GM19043 (cell line): ENCODE data around the gene C5orf34.
A peak's percentile ranks its signal among the peaks of the same experiment; 100 is the strongest.
"Not testable (repeated sequence)": the region's sequence is repeated elsewhere in the genome, so short reads cannot be mapped to it uniquely, and the experiment has no call there.

Experiments
- ATAC-seq: cut with Tn5 transposase; IDR thresholded peaks from one replicate; pipeline ENCODE4 v1.9.1; 2021; ENCODE audit warnings: low read depth; ENCODE audit not compliant: unreplicated experiment

The C5orf34 gene

DNA sequence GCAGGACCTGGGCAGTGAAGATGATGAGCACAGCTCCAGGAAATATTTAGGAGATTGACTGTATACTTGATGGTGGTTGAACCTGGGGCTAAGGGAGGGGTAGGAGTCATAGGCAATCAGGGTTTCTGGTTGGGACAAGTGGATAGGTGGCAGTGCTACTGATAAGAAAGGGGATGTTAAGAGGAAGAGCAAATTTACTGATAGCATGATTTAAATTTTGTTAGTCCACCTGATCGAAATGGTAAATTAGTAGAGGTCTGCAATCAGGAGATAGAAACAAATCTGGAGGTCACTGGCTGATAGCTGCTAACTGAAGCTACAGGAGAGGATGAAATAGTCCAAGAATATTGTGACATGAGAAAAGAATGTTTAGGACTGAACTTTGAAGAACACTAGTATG lies 5.7 kb upstream of the C5orf34 start:
- ATAC-seq = no peak

- no peak for ATAC-seq
These were observed 715 bp upstream of the C5orf34 start for GRCh38 chr5:43515678-43516048.

- ATAC-seq = peak; percentile 23
These were observed 505 bp downstream of the C5orf34 start for GRCh38 chr5:43514471-43514815.

- no peak for ATAC-seq
These were observed 923 bp downstream of the C5orf34 start for GRCh38 chr5:43514025-43514424.

DNA sequence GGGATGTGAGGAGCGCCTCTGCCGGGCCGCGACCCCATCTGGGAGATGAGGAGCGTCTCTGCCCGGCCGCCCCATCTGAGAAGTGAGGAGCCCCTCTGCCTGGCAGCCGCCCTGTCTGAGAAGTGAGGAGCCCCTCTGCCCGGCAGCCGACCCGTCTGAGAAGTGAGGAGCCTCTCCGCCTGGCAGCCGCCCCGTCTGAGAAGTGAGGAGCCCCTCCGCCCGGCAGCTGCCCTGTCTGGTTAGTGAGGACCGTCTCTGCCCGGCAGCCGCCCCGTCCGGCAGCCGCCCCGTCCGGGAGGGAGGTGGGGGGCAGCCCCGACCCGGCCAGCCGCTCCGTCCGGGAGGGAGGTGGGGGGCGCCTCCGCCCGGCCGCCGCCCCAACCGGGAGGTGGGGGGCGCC lies 3.9 kb downstream of the C5orf34 start:
- ATAC-seq = not testable (repeated sequence)

- no peak for ATAC-seq
These were observed 16.4 kb downstream of the C5orf34 start for GRCh38 chr5:43498581-43498980.

DNA sequence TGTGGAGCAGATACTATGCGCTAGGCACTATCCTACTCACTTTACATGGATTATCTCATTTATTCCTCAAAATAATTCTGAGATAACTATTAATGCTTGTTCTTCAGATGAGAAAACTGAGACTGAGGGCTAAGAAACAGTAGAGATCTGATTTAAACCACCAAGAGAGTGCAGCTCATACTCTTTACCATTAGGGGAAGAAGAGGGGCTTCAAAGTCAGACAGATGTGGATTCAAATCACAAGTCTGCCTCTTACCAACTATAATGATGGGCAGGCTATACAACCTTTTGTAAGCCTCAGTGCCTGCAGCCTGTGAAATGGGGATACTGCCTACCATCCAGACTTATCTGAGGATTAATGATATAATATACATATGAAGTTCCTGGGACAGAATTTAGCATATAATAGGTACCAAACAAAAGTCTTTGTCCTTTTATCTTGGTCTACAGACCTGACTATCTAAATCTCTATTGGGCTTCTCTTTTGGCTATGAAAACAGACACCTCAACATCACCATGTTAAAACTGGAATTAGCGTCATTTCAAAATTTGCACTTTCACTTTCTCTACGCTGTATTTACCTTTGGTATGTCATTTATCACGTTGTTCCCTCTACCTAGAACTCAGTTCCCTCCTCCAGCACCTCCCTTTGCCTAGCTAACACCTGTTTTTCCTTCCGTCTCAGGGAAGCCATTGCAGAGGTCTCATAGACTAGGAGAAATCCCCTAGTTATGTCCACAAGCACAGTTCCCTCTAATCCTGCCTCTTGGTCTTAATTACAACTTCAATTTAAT lies 17.4 kb downstream of the C5orf34 start:
- no peak for ATAC-seq

- ATAC-seq = no peak
These were observed 23.6 kb downstream of the C5orf34 start for GRCh38 chr5:43491326-43491725.

DNA sequence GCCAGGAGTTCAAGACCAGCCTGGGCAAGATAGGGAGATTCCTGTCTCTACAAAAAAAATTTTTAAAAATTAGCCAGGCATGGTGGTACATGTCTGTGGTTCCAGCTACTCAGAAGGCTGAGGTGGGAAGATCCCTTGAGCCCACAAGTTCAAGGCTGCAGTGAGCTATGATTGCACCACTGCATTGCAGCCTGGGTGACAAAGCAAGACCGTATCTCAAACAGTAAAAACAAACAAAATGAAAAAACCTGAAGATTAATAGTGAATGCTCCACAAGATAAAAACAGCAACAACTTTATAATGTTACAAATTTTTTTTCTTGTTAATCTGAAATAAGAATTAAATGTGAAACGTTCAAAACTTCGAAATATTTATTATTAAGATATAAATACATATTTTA lies 28.6 kb downstream of the C5orf34 start:
- no peak for ATAC-seq

GRCh38 chr5:43485406-43485805 lies 29.5 kb downstream of the C5orf34 start:
- ATAC-seq = no peak

DNA sequence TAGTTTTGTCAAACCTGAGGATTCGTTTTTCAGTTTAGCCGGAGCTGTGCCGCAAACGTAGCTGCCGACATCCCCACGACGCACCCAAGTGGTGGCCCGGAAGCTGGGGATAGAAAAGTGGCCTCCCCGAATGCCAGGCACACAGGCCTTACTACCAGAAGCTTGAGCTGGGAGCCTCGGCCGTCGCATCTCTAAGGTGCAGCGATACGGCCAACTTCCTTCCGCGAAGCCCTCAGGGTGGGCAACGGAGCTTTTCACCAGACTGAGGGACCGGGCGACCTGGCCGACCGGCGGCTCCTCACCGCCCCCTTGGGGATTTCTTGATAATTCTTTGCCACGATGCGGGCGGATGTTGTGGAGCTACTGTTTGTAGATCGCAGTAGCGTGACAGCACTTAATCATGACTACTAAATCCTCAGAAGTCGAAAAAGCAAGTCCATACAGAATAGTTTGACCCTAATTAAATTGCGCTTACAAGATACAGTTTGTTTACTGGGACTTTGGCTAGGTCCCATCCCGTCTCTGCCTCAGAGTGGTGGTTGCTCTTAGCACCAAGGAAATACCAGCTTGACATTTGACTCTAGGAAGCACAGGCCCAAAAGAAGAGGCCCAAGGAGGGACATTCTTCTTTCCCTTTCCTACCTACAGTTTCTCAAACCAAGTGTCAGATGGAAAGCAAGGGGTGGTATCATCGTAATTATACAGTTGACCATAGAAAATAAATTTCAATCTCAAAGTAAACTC lies 30.7 kb downstream of the C5orf34 start:
- peak; percentile 66 for ATAC-seq

DNA sequence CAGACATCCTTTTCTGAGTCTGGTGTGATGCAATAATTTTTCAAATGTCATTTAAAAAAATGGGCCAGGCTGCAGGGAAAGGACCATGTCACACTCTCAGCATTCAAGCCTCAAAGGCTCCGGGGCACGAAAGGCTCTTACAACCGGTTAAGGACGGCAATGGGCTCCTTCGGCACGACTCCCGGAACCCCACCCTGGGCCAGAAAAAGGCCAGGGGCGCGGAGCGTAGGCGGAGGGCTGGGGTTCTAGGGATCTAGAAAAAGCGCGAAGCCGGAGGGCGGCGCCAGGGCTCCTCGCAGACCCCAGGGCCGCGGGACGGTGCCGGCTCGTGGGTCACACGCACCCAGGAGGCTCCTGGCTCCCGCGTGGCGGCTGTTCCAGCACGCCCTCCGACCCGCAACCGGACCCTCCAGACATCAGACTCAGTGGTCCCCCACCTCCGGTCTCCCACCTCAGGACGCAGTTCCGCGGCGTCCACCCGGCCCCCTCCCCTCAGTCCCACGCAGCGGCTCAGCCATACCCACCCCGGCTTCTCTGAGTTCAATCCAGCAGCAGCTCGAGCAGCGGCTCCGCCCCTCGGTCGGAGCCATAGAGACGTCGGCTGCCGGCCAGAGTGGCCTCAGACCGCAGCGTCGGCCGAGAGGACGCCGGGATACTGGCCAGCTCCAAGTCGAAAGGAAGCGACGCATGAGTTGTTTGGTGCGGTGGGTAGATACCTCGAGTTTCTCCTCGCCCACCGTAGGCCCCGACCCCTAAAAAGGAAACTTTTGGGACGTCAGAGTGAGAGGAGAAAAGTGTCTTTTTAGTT lies 31.4 kb downstream of the C5orf34 start, which contains the start of gene TMEM267:
TSS of gene TMEM267 (minus strand) at position 568 of the 808 bp plus-strand sequence. CDS start 29,896 bp downstream, outside the sequence.
- peak; percentile 87 for ATAC-seq

DNA sequence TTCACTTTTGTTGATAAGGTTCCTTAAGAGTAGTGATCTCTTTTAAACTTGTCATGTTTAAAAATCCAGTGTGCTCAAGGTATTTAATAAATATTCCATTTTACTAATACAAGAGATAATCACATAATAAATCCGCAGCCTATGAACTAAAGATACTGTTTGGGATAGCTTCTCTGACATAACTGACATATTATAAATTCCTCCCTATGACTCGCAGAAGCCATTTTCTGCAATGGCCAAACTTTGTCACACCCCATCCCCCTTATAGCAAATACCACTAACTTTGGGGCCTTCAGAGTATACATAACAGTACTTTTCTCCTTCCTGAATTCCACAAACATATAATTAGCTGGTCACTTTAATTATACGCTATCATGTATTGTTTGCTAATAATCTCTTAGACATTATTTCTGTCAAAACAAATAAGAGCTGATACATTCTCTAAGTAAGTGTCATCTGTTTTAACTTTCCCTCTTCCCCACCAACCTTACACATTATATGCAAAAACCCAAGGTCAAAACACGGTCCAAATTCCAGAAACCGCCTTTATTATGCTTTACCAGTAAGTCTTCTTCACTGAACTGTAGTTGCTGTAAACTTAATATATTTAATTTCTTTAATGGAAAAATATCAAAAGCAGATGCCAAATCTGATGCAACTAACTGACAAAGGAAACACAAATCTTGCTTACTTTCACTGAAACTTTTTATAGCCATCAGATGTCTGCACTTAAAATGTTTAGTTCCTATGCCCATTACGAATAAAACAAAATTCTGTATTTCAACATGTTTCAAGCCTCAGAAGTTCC lies 32.3 kb downstream of the C5orf34 start:
- ATAC-seq = no peak

- ATAC-seq = no peak
These were observed 45.1 kb downstream of the C5orf34 start for GRCh38 chr5:43469671-43470391.

DNA sequence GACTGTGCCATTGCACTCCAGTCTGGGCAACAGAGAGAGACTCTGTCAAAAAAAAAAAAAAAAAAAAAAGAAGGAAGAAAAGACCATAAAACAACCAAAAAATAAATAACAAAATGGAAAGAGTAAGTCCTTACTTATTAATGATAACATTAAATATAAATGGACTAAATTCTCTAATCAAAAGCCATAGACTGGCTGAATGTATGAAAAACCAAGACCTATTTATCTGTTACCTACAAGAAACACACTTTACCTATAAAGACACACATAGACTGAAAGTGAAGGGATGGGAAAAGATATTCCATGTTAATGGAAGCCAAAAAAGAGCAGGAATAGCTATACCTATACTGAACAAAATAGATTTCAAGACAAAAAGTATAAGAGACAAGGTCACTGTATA lies 47.8 kb downstream of the C5orf34 start:
- no peak for ATAC-seq

GRCh38 chr5:43465455-43465854 lies 49.5 kb downstream of the C5orf34 start:
- not testable (repeated sequence) for ATAC-seq

- ATAC-seq = no peak
These were observed 53.9 kb downstream of the C5orf34 start for GRCh38 chr5:43461066-43461465.

DNA sequence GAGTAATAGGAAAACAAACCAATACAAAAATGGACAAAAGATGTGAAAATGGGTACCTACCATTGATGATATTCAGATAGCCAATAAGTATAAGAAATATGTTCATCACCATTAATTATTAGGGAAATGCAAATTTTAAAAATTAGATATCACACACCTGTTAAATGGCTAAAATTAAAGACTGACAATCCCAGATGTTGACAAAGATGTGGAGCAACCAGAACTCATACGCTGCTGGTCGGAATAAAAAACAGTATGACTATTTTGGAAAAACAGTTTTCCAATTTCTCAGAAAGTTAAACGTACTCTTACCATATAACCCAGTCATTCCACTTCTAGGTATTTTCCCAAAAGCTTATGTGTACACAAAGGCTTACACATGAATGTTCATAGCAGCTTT lies 58.4 kb downstream of the C5orf34 start:
- no peak for ATAC-seq

DNA sequence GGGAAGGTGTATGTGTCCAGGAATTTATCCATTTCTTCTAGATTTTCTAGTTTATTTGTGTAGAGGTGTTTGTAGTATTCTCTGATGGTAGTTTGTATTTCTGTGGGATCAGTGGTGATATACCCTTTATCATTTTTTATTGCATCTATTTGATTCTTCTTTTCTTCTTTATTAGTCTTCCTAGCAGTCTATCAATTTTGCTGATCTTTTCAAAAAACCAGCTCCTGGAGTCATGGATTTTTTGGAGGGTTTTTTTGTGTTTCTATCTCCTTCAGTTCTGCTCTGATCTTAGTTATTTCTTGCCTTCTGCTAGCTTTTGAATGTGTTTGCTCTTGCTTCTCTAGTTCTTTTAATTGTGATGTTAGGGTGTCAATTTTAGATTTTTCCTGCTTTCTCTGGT lies 73.4 kb downstream of the C5orf34 start:
- not testable (repeated sequence) for ATAC-seq
